ENCODE data around the gene DMD. TPM values are rescaled to one million over a fixed set of nuclear protein-coding genes. Genes with fewer than 3 reads are reported as not detected.

Gene DMD
- total RNA-seq, 1 experiment from 2014 or later: 47.2 TPM

DNA sequence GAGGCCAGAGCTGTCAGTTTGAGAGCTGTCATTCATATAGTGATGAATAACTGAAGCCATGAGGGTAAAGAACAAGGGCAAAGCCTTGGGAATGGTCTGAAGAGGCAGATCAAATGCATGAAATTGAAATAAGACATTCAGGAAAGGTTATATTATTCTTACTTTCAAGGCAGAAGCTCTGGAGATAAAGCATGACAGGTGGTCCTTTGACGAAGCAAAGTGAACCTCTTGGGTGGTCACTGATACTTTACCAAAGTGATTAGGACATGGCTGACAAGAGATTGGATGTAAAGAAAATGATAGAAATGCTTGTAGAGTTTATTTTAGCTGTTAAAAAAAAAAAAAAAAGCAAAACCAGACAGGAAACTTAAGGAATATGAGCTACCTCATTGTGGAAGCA is 1505.5 kb downstream of the DMD start:
- ChIA-PET CTCF (no interaction called here), POLR2A (interaction anchor here (0.5 kb wide), 1 partner anchor 678 kb away, joined by 5 read pairs; no protein-coding TSS in a partner anchor)
- no peaks in the 10 kb centered on the region for H3K27me3 Mint-ChIP-seq (ENCODE audit: insufficient read depth, unreplicated experiment)
- no peaks in the 10 kb centered on the region for H3K9me3 ChIP-seq
- no peaks in the 10 kb centered on the region for H3K36me3 Mint-ChIP-seq (ENCODE audit: insufficient read depth, unreplicated experiment)
- no peak for DNase-seq
- no peak overlapping the region for H3K27ac Mint-ChIP-seq (ENCODE audit: unreplicated experiment)
- H3K4me1 Mint-ChIP-seq (ENCODE audit: low read depth, unreplicated experiment): peaks cover 13% of the 10 kb centered on the region
- intact Hi-C loops (cut with micrococcal nuclease; ENCODE audit: unreplicated experiment): no loop called here
- no peaks in the 10 kb centered on the region for H3K36me3 ChIP-seq (ENCODE audit: control insufficient read depth, insufficient read depth, low read length)
- no peaks in the 10 kb centered on the region for H3K9me3 Mint-ChIP-seq (ENCODE audit: unreplicated experiment)
- no peak overlapping the region for H3K4me3 Mint-ChIP-seq (ENCODE audit: unreplicated experiment)
- H3K27me3 ChIP-seq (replicated peaks; ENCODE audit: control insufficient read depth, insufficient read depth, low read length): no peaks in the 10 kb centered on the region
- no peak overlapping the region for H3K4me3 ChIP-seq (ENCODE audit: low read depth, low read length)
- H3K4me1 ChIP-seq: no peaks in the 10 kb centered on the region
- no TSS peak for BruUV-seq (replicated peaks)
- TF ChIP-seq, protein P1, sequence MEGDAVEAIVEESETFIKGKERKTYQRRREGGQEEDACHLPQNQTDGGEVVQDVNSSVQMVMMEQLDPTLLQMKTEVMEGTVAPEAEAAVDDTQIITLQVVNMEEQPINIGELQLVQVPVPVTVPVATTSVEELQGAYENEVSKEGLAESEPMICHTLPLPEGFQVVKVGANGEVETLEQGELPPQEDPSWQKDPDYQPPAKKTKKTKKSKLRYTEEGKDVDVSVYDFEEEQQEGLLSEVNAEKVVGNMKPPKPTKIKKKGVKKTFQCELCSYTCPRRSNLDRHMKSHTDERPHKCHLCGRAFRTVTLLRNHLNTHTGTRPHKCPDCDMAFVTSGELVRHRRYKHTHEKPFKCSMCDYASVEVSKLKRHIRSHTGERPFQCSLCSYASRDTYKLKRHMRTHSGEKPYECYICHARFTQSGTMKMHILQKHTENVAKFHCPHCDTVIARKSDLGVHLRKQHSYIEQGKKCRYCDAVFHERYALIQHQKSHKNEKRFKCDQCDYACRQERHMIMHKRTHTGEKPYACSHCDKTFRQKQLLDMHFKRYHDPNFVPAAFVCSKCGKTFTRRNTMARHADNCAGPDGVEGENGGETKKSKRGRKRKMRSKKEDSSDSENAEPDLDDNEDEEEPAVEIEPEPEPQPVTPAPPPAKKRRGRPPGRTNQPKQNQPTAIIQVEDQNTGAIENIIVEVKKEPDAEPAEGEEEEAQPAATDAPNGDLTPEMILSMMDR (IDR thresholded peaks at IDR 0.05; ENCODE audit: insufficient read depth in 1 of 2, low read depth in 1 of 2, low read length in 1 of 2, severe bottlenecking in 1 of 2, unreplicated experiment in 1 of 2): no peak

GRCh38 chrX:31704938-31705337 is 1506.4 kb downstream of the DMD start:
- H3K4me3 ChIP-seq (ENCODE audit: low read depth, low read length): no peak overlapping the region
- Mint-ChIP-seq H3K36me3 (ENCODE audit: insufficient read depth, unreplicated experiment) (no peaks in the 10 kb centered on the region), H3K4me3 (ENCODE audit: unreplicated experiment) (no peak overlapping the region), H3K27me3 (ENCODE audit: insufficient read depth, unreplicated experiment) (no peaks in the 10 kb centered on the region), H3K9me3 (ENCODE audit: unreplicated experiment) (no peaks in the 10 kb centered on the region), H3K27ac (ENCODE audit: unreplicated experiment) (no peak overlapping the region), H3K4me1 (ENCODE audit: low read depth, unreplicated experiment) (peaks cover 13% of the 10 kb centered on the region)
- TF ChIP-seq, protein P1 (IDR thresholded peaks at IDR 0.05; ENCODE audit: insufficient read depth in 1 of 2, low read depth in 1 of 2, low read length in 1 of 2, severe bottlenecking in 1 of 2, unreplicated experiment in 1 of 2): no peak
- ChIA-PET CTCF (no interaction called here), POLR2A (no interaction called here)
- no TSS peak for BruUV-seq (replicated peaks)
- no peak for DNase-seq
- H3K4me1 ChIP-seq: no peaks in the 10 kb centered on the region
- H3K27me3 ChIP-seq (replicated peaks; ENCODE audit: control insufficient read depth, insufficient read depth, low read length): no peaks in the 10 kb centered on the region
- no peaks in the 10 kb centered on the region for H3K9me3 ChIP-seq
- no peaks in the 10 kb centered on the region for H3K36me3 ChIP-seq (ENCODE audit: control insufficient read depth, insufficient read depth, low read length)
- intact Hi-C loops (cut with micrococcal nuclease; ENCODE audit: unreplicated experiment): no loop called here

DNA sequence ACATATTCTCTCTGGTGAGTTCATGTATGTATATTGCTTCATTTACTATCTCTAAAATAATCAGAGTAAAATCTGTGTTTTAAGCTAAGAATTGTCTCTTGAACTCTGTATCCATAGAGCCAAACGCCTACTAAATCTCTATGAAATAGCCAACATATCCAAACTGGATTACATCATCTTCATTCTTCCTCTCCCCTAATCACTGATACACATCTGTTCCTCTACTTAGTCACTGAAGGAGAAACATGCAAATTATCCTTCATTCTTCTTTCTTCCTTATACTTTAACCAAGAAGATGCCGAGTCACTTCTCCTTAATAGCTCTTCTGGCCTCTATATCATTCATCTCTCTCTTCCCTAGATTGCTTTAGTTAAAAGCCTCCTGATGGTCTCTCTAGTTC is 1509.1 kb downstream of the DMD start:
- H3K27me3 ChIP-seq (replicated peaks; ENCODE audit: control insufficient read depth, insufficient read depth, low read length): no peaks in the 10 kb centered on the region
- no peak for DNase-seq
- ChIA-PET CTCF (no interaction called here), POLR2A (no interaction called here)
- Mint-ChIP-seq H3K9me3 (ENCODE audit: unreplicated experiment) (no peaks in the 10 kb centered on the region), H3K36me3 (ENCODE audit: insufficient read depth, unreplicated experiment) (no peaks in the 10 kb centered on the region), H3K27me3 (ENCODE audit: insufficient read depth, unreplicated experiment) (no peaks in the 10 kb centered on the region), H3K27ac (ENCODE audit: unreplicated experiment) (no peak overlapping the region), H3K4me3 (ENCODE audit: unreplicated experiment) (no peak overlapping the region), H3K4me1 (ENCODE audit: low read depth, unreplicated experiment) (peaks cover 13% of the 10 kb centered on the region)
- no peaks in the 10 kb centered on the region for H3K4me1 ChIP-seq
- no peak overlapping the region for H3K4me3 ChIP-seq (ENCODE audit: low read depth, low read length)
- H3K9me3 ChIP-seq: no peaks in the 10 kb centered on the region
- intact Hi-C loops (cut with micrococcal nuclease; ENCODE audit: unreplicated experiment): no loop called here
- no peaks in the 10 kb centered on the region for H3K36me3 ChIP-seq (ENCODE audit: control insufficient read depth, insufficient read depth, low read length)
- no TSS peak for BruUV-seq (replicated peaks)
- TF ChIP-seq, protein P1 (IDR thresholded peaks at IDR 0.05; ENCODE audit: insufficient read depth in 1 of 2, low read depth in 1 of 2, low read length in 1 of 2, severe bottlenecking in 1 of 2, unreplicated experiment in 1 of 2): no peak

Measured in Caco-2 (cell line).